ENCODE data around the gene ARMC3.
"Not testable (repeated sequence)": the region's sequence is repeated elsewhere in the genome, so short reads cannot be mapped to it uniquely, and the experiment has no call there.

Gene ARMC3

GRCh38 chr10:22929053-22929452 lies 1.2 kb downstream of the ARMC3 start:
- DNase-seq (ENCODE audit: low spot score): not testable (repeated sequence)

GRCh38 chr10:22931948-22932347 lies 4.1 kb downstream of the ARMC3 start:
- no peak for DNase-seq (ENCODE audit: low spot score)

GRCh38 chr10:22932626-22933370 lies 4.9 kb downstream of the ARMC3 start:
- no peak for DNase-seq (ENCODE audit: low spot score)

- DNase-seq (ENCODE audit: low spot score): no peak
Measured at GRCh38 chr10:22934726-22935125, 6.9 kb downstream of the ARMC3 start.

- no peak for DNase-seq (ENCODE audit: low spot score)
Measured at GRCh38 chr10:22942437-22942836, 14.6 kb downstream of the ARMC3 start.

GRCh38 chr10:22945934-22946673 lies 18.3 kb downstream of the ARMC3 start:
- DNase-seq (ENCODE audit: low spot score): no peak

GRCh38 chr10:22954970-22955369 lies 27.1 kb downstream of the ARMC3 start:
- DNase-seq (ENCODE audit: low spot score): no peak

- DNase-seq (ENCODE audit: low spot score): no peak
Measured at GRCh38 chr10:22958338-22958737, 30.5 kb downstream of the ARMC3 start.

GRCh38 chr10:22959292-22959691 lies 31.4 kb downstream of the ARMC3 start:
- no peak for DNase-seq (ENCODE audit: low spot score)

GRCh38 chr10:22959950-22960349 lies 32.1 kb downstream of the ARMC3 start:
- DNase-seq (ENCODE audit: low spot score): no peak

GRCh38 chr10:22962817-22963216 lies 35.0 kb downstream of the ARMC3 start:
- DNase-seq (ENCODE audit: low spot score): no peak

- DNase-seq (ENCODE audit: low spot score): no peak
Measured at GRCh38 chr10:22969704-22970103, 41.9 kb downstream of the ARMC3 start.

GRCh38 chr10:22976534-22976933 lies 48.7 kb downstream of the ARMC3 start:
- DNase-seq (ENCODE audit: low spot score): no peak

- DNase-seq (ENCODE audit: low spot score): no peak
Measured at GRCh38 chr10:22977751-22978150, 49.9 kb downstream of the ARMC3 start.

- DNase-seq (ENCODE audit: low spot score): no peak
Measured at GRCh38 chr10:22978287-22978686, 50.4 kb downstream of the ARMC3 start.

GRCh38 chr10:22978918-22979317 lies 51.1 kb downstream of the ARMC3 start:
- DNase-seq (ENCODE audit: low spot score): no peak

GRCh38 chr10:22980822-22981221 lies 53.0 kb downstream of the ARMC3 start:
- DNase-seq (ENCODE audit: low spot score): no peak

- no peak for DNase-seq (ENCODE audit: low spot score)
Measured at GRCh38 chr10:22984066-22984465, 56.2 kb downstream of the ARMC3 start.

GRCh38 chr10:22986771-22987542 lies 59.1 kb downstream of the ARMC3 start:
- DNase-seq (ENCODE audit: low spot score): peak; percentile 9

- DNase-seq (ENCODE audit: low spot score): peak; percentile 73
Measured at GRCh38 chr10:22988581-22989360, 60.9 kb downstream of the ARMC3 start.

- DNase-seq (ENCODE audit: low spot score): no peak
Measured at GRCh38 chr10:22990443-22990842, 62.6 kb downstream of the ARMC3 start.

- DNase-seq (ENCODE audit: low spot score): peak; percentile 23
Measured at GRCh38 chr10:22992075-22992474, 64.2 kb downstream of the ARMC3 start.

All from CD4-positive, alpha-beta T cell treated with Interleukin-6 at 100 ng/mL for 8 hours (primary cell).